ENCODE measurements around the gene LETM1. TPM values are rescaled to one million over a fixed set of nuclear protein-coding genes. Genes with fewer than 3 reads are reported as not detected.

LETM1 gene
- total and polyA plus RNA-seq, 2 of the 13 experiments (the other 11 are each of a cell fraction or from before 2014, with no cell fraction given) = 9.7 to 41.6 TPM

DNA sequence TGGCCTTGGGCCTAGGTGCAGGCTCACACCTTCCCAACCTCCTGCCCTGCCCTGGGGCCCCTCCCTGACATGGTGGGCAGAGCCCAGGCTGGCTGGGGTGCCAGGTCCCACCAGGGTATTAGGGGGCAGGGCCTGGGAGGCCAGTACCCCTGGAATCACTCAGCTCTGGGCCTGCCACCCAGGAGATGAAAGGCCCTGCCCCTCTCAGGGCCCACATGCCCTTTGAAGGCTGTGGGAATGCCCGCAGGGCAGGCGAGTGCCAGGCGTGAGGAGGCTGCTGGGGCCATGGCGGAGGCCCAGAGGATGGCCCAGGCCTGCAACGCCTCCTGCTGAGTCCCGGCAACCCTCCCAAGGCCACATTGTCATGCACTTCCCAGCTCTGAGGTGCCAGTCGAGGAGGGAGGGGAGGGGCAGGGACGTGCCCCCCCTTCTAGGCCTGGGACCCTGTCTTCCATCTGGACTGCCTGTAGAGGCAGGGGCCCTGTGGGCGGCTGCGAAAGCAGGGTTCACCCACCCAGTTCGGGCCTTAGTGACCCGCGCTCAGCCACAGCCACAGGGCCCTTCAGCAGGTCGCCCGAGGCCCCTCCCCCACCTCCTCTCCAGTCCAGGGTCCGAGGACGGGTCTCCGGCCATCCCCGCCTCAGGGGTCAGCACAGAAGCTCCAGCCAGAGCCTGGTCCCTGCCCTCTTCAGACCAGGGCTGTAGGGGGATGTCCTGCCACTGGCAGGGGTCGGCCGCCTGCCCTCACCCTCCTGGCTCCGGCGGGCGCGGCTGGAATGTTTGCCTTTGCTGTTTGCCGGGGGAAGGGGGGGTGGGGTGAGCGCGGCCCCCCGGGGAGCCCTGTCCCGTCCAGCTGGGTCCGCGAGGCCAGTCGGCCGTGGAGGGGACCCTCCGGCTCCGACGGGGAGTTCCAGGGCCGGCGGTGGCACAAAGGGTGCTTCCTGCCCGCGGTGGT is 89.6 kb downstream of the LETM1 start (continued):
- no peak for TF ChIP-seq ZNF577 (CRISPR knock-in tag; IDR thresholded peaks at IDR 0.05; ENCODE audit: borderline replicate concordance, low read depth)
- no peak for TF ChIP-seq KDM4B (CRISPR knock-in tag; IDR thresholded peaks at IDR 0.05)
- no peak for TF ChIP-seq ZNF569 (CRISPR knock-in tag; IDR thresholded peaks at IDR 0.05; ENCODE audit: borderline replicate concordance)
- TF ChIP-seq EED (CRISPR knock-in tag; IDR thresholded peaks at IDR 0.05) = peak; percentile 26; the same call in 1 of the 2 replicates
- no peak for TF ChIP-seq KLF6 (CRISPR knock-in tag; IDR thresholded peaks at IDR 0.05)
- no peak for TF ChIP-seq CREB3 (CRISPR knock-in tag; IDR thresholded peaks at IDR 0.05)
- peak; percentile 49; the same call in 1 of the 2 replicates for TF ChIP-seq ATF7-NPFF (CRISPR knock-in tag; IDR thresholded peaks at IDR 0.05; ENCODE audit: low read depth)
- no peak for TF ChIP-seq CENPT (CRISPR knock-in tag; IDR thresholded peaks at IDR 0.05; ENCODE audit: low read depth)
- peak; percentile 92 for TF ChIP-seq HNF4A (CRISPR knock-in tag; IDR thresholded peaks at IDR 0.05)
- TF ChIP-seq CBFB (CRISPR knock-in tag; IDR thresholded peaks at IDR 0.05) = no peak; the same call in 1 of the 2 replicates
- TF ChIP-seq SMAD9 (CRISPR knock-in tag; IDR thresholded peaks at IDR 0.05) = no peak
- peak; percentile 88 for TF ChIP-seq TEAD3 (CRISPR knock-in tag; optimal IDR thresholded peaks at IDR 0.05; ENCODE audit: borderline replicate concordance)
- 0 out of 2 replicates have a peak, but pooled peaks have one; percentile 58 for TF ChIP-seq ZNF234 (CRISPR knock-in tag; conservative IDR thresholded peaks at IDR 0.05)
- TF ChIP-seq ZBTB14 (CRISPR knock-in tag; IDR thresholded peaks at IDR 0.05) = no peak
- TF ChIP-seq ZNF547 (CRISPR knock-in tag; IDR thresholded peaks at IDR 0.05) = no peak
- TF ChIP-seq, protein P1, sequence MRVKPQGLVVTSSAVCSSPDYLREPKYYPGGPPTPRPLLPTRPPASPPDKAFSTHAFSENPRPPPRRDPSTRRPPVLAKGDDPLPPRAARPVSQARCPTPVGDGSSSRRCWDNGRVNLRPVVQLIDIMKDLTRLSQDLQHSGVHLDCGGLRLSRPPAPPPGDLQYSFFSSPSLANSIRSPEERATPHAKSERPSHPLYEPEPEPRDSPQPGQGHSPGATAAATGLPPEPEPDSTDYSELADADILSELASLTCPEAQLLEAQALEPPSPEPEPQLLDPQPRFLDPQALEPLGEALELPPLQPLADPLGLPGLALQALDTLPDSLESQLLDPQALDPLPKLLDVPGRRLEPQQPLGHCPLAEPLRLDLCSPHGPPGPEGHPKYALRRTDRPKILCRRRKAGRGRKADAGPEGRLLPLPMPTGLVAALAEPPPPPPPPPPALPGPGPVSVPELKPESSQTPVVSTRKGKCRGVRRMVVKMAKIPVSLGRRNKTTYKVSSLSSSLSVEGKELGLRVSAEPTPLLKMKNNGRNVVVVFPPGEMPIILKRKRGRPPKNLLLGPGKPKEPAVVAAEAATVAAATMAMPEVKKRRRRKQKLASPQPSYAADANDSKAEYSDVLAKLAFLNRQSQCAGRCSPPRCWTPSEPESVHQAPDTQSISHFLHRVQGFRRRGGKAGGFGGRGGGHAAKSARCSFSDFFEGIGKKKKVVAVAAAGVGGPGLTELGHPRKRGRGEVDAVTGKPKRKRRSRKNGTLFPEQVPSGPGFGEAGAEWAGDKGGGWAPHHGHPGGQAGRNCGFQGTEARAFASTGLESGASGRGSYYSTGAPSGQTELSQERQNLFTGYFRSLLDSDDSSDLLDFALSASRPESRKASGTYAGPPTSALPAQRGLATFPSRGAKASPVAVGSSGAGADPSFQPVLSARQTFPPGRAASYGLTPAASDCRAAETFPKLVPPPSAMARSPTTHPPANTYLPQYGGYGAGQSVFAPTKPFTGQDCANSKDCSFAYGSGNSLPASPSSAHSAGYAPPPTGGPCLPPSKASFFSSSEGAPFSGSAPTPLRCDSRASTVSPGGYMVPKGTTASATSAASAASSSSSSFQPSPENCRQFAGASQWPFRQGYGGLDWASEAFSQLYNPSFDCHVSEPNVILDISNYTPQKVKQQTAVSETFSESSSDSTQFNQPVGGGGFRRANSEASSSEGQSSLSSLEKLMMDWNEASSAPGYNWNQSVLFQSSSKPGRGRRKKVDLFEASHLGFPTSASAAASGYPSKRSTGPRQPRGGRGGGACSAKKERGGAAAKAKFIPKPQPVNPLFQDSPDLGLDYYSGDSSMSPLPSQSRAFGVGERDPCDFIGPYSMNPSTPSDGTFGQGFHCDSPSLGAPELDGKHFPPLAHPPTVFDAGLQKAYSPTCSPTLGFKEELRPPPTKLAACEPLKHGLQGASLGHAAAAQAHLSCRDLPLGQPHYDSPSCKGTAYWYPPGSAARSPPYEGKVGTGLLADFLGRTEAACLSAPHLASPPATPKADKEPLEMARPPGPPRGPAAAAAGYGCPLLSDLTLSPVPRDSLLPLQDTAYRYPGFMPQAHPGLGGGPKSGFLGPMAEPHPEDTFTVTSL (CRISPR knock-in tag; IDR thresholded peaks at IDR 0.05; ENCODE audit: borderline replicate concordance) = no peak
- peak; percentile 68 for TF ChIP-seq TGIF2 (CRISPR knock-in tag; IDR thresholded peaks at IDR 0.05)
- TF ChIP-seq PRPF4 (IDR thresholded peaks at IDR 0.05; ENCODE audit: low read depth, low read length, poor library complexity, severe bottlenecking) = no peak
- TF ChIP-seq, protein P2, sequence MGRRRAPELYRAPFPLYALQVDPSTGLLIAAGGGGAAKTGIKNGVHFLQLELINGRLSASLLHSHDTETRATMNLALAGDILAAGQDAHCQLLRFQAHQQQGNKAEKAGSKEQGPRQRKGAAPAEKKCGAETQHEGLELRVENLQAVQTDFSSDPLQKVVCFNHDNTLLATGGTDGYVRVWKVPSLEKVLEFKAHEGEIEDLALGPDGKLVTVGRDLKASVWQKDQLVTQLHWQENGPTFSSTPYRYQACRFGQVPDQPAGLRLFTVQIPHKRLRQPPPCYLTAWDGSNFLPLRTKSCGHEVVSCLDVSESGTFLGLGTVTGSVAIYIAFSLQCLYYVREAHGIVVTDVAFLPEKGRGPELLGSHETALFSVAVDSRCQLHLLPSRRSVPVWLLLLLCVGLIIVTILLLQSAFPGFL (CRISPR knock-in tag; IDR thresholded peaks at IDR 0.05) = no peak
- TF ChIP-seq HIVEP1 (CRISPR knock-in tag; IDR thresholded peaks at IDR 0.05) = peak; percentile 91
